Kidney capillary endothelial cell (primary cell): ENCODE results near the gene BTBD9.

Experiments
- DNase-seq: peaks from one replicate; pipeline ENCODE4 v3.0.0-alpha.2; 2018; ENCODE audit warnings: low spot score

Gene BTBD9

GRCh38 chr6:38283734-38284362 is 355.9 kb downstream of the BTBD9 start:
- DNase-seq, result peak; percentile 90

GRCh38 chr6:38282911-38283310 is 356.8 kb downstream of the BTBD9 start:
- no peak for DNase-seq

- no peak for DNase-seq
Observed at GRCh38 chr6:38281126-38281525, 358.6 kb downstream of the BTBD9 start.

GRCh38 chr6:38279963-38280588 is 359.7 kb downstream of the BTBD9 start:
- no peak for DNase-seq

DNA sequence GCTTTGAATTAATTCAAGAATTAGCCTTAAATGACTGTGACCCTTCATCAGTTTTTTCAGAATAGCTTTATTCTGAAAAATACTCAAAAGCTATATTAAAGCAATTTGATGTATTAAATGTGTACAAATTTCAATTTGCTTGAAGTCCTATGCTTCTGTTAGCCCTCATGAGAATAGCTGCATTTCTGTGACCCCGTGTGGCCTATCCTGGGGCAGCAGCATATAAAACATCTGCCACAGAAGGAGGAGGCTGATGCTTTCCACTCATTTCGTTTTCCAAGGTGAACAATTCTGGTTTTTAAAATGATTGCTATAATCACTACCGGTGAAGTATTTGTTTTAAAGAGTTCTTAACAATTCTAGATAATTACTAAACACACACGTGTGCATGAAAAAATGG is 360.3 kb downstream of the BTBD9 start:
- DNase-seq, result no peak

DNA sequence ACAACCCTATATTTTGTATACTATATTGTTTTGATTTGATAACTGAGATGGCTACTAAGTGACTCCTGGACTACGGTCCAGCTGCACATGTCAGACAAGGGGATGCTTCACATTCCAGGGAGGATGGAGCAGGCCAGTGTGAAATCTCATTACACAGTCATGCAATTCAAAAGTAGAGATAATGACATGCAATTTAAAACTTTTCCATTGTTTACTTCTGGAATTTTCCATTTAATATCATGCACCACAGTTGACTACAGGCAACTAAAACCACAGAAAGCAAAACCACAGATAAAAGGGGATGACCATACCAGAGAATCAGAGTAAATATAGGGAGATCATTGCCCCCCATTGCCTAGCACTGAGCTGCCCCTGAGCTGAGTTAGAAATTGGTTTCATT is 366.4 kb downstream of the BTBD9 start:
- no peak for DNase-seq

DNA sequence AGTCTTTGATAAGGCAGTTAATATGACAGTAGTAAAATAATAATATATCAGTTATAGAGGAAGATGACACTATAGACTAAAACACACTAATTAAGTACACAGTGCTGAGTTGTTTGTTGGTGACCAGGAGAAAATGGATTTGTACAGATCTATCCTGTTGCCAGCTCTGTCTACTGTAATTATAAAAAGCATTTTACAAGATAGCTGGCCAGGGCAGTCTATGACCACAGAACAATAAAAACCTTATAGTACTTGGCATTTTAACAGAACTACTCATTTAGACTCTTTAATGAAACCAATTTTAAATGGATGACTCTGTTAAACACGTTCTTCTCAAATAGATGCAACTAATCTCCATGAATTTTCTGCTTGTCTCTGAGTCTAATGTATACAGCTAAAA is 367.5 kb downstream of the BTBD9 start:
- no peak for DNase-seq

- DNase-seq, result no peak
Observed at GRCh38 chr6:38271081-38271480, 368.6 kb downstream of the BTBD9 start.

- DNase-seq, result no peak
Observed at GRCh38 chr6:38270367-38270766, 369.4 kb downstream of the BTBD9 start.

- no peak for DNase-seq
Observed at GRCh38 chr6:38269461-38270172, 370.1 kb downstream of the BTBD9 start.

DNA sequence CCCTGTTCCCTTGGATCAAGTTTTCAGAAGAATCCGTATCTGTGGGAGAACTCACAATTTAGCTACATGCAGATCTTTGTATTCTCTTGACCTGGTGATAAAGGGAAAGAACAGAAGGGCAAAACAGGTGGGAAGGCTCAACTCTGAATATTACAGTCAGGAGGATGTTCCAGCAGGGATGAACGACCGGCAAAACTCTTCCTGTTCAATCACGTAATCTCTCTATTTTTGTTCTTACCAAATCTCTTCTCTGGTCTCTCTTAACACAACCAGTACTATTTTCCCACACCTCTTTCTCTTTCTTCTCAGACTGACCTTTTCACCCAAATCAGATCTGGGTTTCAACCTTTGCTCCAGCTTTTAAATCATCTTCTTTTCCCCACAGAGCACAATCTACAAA is 371.4 kb downstream of the BTBD9 start:
- DNase-seq, result no peak

DNA sequence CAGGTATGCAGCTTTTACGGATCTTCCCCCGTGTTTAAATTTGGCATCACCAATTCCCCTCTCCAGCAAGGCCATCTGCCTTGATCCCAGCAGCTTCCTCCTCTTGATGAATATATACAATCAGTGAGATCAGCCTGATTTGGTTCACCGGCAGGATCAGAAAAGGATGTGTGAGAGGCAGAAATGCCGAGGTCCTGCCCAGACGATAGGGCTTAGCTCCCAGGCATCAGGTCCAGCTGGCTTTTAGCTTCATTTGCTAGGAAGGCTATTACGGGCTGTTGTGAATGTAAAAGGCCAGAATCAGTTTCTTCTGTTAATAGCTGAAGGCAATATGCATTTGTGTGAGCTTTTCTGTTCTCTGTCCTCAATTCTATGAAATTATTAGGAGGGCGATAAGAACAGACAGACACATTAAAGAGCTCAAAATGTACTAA is 372.8 kb downstream of the BTBD9 start:
- DNase-seq, result no peak

- DNase-seq, result no peak
Observed at GRCh38 chr6:38264605-38265004, 375.1 kb downstream of the BTBD9 start.

GRCh38 chr6:38262609-38263008 is 377.1 kb downstream of the BTBD9 start:
- DNase-seq, result peak; percentile 38

DNA sequence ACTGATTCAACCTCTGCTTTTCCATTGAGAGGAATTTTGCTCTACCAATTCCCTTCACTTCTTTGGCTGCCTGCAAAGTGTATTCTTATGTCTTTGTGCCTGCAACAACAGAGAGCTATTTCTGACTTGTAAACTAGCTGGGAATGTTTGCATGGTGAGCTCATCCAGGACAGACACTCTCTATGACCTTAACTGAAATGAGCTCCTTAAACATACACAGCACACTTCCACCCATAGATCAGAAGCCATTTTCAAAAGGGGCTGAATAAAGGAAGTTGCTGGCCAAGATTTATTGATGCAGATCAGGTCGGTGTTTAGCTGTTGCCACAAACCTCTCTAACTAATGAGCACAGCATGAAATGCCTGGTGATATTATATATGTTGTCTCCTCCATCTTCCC is 377.7 kb downstream of the BTBD9 start:
- peak; percentile 85 for DNase-seq

GRCh38 chr6:38261626-38262025 is 378.1 kb downstream of the BTBD9 start:
- DNase-seq, result peak; percentile 22

DNA sequence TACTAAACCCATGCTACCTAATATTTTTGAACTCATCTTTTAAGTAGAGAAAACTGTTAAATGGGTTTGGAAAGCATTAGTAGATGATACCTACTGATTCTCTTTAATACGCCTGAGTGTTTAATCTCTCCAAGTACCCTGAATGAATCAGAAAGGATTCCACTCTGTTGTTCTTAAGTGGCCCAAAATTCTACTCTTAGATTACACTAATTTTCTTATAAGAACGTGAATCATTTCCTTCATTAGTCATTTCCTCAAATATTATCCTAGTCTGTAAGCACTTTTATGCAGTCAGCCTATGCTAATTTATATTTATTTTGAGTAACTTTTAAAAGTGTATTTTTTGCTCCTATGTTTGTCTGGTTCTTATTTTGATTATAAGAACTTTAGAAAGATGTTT is 380.0 kb downstream of the BTBD9 start:
- peak; percentile 79 for DNase-seq

DNA sequence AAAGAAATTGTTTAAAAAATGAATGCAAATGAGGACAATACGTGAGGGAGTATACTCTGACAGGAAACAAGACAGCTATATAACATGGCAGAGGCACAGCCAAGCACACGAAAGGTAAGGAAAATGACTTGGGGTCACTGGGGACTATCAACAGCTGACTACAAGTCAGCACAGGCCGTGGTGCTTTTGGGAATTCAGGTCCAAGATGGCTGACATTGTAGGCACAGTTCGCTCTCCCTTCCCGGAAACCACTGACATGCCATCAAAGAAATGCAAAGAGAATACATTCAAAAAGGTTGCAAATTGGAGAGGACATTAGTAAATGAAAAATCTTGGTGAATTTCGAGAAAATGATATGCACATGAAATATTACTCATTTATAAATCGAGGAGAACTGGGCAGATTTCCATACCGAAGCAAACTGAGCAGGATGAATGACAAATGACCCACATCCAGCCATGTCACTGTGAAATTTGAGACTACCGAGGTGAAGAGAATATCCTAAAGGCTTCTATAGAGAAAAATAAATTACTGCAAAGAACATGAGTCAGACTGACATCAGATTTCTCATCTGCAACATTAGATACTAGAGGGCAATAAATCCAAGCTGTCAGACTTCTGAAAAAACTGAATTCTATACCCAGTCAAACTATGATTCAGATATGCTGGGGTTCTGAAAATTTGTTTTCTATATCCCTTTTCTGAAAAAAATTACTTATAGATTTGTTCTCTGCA is 391.1 kb downstream of the BTBD9 start:
- DNase-seq, result no peak

DNA sequence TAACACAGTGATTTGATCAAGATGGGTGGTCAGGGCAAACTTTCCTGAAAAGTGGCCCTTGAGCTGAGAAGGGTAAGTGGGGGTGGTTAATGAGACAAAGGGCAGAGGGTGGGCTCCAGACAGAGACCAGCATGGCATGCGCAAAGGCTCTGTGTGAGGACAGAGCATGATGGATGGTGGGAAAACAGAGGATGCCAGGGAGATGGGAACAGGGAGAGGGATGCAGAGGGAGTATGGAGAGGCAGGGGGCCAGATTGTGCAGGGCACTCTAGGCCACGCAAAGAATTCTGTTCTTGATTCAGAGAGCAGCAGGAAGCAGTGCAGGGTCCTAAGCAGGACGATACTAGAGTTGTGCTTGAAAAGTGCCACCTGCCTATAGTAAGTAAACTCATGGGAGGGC is 394.4 kb downstream of the BTBD9 start:
- no peak for DNase-seq

DNA sequence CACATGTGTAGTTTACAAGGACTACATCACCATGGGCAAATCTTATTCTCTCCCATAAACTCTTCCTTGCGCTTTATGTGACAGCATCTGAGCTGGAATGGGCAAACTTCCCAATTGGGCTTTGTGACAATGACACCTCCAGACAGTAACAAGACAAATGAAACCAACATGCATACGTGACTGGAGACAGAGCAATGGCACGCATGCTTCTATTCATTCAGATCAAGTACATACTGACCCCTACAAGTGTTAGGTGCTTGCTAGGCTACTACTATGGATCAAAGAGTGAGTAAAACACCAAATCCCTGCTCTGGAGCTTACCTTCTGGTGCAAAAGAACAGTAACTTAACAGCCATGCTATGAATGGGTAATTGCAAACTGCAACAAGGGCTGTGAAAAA is 394.9 kb downstream of the BTBD9 start:
- DNase-seq, result no peak

DNA sequence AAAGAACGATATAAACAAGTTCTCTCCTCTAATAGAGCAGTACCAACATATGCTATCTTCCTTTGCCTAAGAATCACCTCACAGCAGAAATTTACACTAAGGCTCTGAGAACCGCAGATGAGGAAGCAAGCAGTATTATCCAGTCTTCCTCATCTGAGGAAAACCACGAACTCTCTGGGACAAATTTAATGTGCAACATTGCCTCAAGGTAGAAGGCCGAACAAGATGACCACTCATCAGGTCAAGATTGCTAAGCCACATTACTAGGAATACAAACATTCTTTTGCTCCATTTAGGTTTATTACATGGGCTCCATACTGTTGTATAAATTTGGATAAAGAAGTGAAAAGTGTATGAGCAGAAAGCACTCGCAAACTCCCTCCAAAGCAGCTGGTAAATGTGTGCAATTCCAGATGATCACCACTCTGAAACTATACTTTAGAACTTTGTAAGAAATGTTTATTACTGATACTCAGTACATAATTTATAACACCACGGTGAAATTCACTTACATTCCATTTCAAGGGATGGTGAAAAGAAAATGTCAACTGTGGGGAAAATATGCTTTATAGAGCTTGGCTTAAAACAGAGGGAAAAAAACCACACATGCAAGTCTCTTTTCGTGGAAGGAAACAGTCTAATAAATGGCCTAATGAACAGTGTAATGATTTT is 398.4 kb downstream of the BTBD9 start:
- no peak for DNase-seq
